G401 (cell line): ENCODE data around the gene DARS2. TPM values are rescaled to one million over a fixed set of nuclear protein-coding genes. Genes with fewer than 3 reads are reported as not detected.
"Not testable (repeated sequence)": the region's sequence is repeated elsewhere in the genome, so short reads cannot be mapped to it uniquely, and the experiment has no call there.

Experiments
- DNase-seq: peaks from one replicate; pipeline ENCODE4 v3.0.0-alpha.2; 2015; ENCODE audit warnings: low spot score
- in situ Hi-C: cut with HindIII; loops from 2 replicates; pipeline ENCODE4 v1.10.0; 2016; ENCODE audit warnings: low sequenced_read_pairs, mixed read lengths
- total RNA-seq: library from RNA; depleted of rRNA; stranded (reverse); fragments of >200 nt; shearing (Covaris generic); gene quantifications from 2 replicates; pipeline ENCODE4 v1.2.3, GENCODE V29; 2014; rRNA removed

DARS2 gene
- total RNA-seq, 1 experiment from 2014 or later = 36.5 TPM

DNA sequence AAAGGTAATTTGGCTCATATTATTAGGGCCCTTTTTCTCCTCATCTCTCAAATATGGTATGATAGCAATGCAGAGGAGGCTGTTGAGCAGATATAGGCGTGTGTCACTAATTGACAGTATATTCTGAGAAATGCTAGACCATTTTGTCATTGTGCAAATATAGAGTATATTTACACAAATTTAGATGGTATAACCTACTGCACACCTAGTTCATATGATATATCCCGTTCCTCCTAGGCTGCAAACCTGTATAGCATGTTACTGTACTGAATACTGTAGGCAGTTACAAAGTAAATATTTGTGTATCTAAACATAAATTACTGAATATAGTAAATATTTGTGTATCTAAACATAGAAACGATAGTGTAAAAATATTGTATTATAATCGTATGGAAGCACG, 52.3 kb downstream of the DARS2 start:
- in situ Hi-C loops = loop anchor here (10.0 kb wide), 1 partner anchor 48 kb away; no protein-coding TSS in a partner anchor
- no peak for DNase-seq

DNA sequence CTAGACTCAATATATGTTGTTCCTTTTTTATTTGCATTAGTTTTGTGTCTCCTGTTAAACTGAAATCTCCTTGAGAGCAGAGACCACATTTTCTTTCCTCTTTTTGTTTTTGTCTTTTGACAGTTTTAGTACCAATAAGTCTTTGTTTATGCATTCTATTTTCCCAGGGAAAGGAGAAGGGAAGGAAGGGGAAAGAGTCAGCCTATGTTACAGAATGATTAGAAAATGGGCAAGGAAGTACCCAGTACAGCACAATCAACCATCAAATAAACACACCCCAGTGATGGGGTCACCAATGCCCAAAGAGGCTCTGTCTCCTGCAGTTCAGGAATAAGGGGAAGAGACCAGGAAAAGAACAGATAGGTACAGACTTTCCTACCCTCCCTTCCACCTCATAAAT, 53.8 kb downstream of the DARS2 start:
- in situ Hi-C loops = loop anchor here (10.0 kb wide), 1 partner anchor 47 kb away; no protein-coding TSS in a partner anchor
- no peak for DNase-seq

DNA sequence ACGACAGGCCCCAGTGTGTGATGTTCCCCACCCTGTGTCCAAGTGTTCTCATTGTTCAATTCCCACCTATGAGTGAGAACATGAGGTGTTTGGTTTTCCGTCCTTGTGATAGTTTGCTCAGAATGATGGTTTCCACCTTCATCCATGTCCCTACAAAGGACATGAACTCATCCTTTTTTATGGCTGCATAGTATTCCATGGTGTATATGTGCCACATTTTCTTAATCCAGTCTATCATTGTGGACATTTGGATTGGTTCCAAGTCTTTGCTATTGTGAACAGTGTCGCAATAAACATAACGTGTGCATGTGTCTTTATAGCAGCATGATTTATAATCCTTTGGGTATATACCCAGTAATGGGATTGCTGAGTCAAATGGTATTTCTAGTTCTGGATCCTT, 56.6 kb downstream of the DARS2 start:
- in situ Hi-C loops, DNase-seq: not testable (repeated sequence)

DNA sequence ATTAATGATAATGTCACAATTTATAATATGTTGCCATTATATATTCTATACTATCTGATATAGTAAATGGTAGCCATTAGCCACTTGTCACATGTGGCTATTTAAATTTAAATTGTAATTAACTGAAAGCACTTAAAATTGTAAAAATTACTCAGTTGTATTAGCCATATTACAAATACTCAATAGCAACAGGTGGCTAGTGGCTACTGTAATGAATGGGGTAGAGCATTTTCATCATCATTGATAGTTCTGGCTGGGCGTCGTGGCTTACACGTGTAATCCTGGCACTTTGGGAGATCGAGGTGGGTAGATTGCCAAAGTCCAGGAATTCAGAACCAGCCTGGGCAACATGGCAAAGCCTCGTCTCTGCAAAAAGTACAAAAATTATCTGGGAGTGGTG, 60.2 kb downstream of the DARS2 start:
- in situ Hi-C loops = no loop called here
- DNase-seq = no peak

DNA sequence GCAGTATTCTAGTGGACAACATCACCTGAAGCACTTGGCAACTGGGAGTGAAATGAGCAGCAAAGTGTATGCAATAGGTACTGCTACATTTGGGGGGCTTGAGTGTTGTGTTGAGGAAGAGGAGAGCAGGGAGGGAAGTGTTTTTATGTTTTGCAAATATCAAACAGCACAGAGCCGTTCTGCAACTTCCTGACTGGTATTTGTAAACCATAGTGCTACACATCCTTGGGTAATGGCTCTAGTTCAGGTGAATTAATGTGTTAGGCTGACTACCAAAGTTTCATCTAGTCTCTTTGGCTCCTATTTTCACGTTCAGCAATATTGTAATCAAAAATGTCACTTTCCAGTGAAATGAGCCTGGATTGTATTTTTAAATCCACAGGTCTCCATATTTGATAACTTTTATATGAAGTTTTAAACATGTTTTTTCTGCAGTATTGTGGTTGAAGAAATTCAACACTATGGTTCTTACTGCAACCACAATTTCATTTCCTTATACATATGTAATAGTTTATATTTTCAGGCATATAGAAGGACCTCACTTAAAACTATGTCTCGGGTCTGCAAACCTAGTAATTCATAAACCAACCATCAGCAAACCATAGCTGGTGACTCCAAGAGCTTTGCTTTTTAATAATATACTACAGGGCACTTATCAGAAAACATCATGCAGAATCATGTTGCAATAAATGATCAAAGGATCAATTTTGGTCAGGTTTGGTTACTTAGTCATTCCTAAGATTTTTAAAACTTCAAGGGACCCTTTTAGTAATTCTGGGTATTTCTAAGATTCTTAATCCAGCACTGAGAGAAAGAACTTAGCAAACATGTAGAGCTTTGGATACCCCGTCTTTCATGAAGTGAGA, 62.5 kb downstream of the DARS2 start:
- in situ Hi-C loops = no loop called here
- DNase-seq = no peak

DNA sequence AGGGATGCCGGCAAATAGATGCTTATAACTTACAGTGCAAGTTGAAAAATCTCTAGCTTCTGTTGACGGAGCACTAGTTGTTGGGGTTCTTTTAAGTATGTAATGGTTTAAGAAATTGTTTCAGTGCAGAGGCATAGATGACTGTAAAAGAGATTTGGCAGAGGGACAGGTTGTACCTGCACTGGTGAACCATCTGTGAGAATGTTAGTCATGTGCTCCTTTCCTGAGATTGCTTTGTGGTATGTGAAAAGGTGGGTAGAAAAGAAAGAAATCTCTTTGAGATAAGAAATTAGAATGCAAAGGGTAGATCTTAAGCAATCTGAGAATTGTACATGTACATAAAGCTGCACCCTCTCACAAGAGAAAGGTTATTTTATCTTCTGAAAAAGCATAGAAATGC, 63.2 kb downstream of the DARS2 start:
- DNase-seq = no peak
- in situ Hi-C loops = no loop called here

DNA sequence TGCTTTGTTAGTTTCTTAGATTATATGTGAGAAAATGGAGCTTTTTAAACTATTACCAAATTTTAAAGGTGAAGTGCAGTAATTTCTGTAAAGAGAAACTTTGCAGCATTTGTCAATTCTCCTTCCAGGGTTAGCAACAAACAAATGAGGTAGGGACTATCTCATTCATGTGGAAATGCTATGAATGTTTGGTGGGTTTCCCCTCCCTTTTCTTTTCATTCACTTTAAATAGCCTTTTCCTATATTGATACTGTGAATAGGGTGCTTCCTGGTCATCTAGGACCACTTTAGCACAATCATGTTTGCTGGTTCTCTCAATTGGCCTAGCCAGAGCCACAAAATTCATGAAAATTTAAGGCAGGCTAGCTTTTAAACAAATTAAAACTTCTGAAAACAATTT, 64.3 kb downstream of the DARS2 start:
- no peak for DNase-seq
- in situ Hi-C loops = no loop called here

DNA sequence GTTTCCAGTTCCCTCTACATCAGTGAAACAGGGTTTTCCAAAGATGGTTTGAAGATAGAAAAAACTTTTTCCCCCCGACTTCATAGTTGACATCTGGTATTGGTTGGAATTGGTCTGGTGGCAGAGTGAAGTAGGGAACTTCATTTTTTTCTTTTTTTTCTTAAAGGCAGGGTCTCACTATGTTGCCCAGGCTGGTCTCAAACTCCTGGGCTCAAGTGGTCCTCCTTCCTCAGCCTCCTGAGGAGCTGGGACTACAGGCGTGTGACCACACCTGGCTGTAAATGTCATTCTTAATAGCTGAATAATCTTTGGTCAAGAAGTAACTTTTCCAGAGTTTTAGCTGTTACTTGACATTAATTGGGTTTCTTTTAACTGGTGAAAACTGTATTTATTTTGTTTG, 65.4 kb downstream of the DARS2 start:
- in situ Hi-C loops = no loop called here
- DNase-seq = no peak

DNA sequence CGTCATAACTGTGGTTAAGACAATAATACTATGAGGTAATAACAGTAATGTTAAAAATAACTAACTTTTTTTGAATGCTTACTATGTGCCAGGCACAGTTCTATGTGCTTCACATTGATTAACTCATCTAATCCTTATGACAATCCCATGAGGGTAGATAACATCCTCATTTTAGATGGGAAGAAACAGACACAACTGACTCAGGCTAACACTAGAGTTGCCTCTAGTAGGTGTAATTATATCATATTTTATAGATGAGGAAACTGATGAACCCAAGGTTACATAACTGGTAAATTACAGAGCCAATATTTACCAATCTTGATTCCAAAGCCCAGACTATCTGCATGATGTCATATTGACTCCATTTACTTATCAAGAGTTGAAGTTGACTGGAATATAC, 69.1 kb downstream of the DARS2 start:
- in situ Hi-C loops = no loop called here
- no peak for DNase-seq

DNA sequence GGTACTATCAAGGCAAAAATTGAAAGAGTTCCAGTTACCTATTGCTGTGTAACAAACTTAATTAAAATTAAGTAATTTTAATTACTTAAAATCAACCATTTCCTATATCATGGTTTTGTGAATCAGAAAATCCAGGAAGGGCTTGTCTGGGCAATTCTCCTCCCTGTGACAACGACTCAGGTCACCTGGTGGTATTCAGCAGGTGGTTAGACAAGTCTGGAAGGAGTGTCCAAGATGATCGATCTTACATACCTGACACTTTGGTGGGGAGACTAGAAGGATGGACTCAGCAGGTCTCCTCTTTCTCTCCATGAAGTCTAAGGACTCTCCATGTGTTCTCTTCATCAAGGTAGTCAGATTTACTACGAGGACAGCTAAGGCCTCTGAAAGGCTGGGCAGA, 69.7 kb downstream of the DARS2 start:
- DNase-seq = no peak
- in situ Hi-C loops = no loop called here

DNA sequence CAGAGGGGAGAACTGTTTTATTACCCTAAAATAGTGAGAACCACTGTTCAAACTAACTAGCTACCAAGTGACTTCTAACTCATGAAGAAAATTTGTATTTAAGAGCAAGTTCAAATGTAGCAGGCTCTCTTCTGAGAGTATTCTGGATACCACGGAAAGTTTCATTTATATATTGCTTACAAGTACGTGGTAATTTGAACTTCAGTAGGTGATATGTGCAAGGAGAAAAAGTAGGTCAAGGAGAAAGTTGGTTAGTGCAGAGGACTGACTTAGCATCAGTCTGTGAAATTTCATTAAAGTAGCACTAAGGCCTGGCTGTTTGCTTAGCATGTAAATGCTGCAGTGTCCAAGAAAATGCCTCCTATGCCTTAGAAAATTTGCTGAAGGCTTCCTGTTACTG, 76.0 kb downstream of the DARS2 start:
- no peak for DNase-seq
- in situ Hi-C loops = no loop called here

DNA sequence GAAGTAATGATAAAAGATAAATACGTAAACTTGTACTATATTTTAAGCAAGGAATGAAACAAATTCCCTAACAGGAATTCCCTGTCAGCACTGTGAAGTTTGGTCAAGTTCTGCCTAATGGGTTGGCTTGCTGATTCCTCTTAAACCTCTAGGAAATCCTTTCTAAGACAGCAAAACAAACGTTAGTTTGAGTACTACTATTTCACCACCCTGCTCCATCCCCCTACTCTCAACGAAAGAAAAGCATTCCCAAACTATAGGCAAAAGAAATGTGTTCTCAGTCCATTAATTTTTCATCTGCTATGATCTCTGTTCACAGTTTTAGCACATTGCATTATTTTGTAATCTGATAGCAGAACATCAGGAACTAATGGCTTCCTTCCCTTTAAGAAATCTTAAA, 76.5 kb downstream of the DARS2 start:
- DNase-seq = no peak
- in situ Hi-C loops = no loop called here

DNA sequence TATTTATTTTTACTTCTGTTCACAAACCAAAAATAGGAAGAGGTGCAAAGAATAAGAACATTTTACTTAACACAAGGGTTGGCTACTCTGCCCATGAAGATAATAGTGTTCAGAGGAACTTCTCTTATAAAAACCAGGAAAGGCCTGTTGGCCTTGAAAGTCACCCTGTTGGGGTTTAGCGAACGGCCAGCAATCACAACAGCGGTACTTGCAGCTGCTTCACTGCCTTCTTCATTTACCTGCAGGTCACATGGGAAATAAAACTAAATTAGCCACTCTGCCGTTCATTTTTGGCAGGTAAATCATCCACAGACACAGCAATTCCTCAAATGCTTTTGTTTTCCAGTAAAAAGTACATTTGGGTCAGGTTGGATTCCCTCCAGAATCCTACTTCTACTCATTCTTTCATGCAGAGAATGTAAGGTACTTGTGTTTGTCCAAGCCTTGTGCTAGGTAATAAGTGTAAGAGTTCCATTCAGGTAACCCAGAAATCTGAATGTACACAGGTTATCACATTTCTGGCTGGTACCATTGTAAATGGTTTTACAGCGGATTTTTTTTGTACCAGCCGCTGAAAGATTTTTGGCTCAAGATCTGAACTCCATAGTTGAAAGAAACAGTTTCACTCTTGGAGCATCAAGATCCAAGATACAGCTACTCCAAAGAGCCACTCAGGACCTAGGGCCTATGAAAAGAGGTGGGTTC, 79.5 kb downstream of the DARS2 start:
- DNase-seq = no peak
- in situ Hi-C loops = no loop called here

Other genes with a start within 250 kb of the DARS2 start
- not detected in 2 replicates for gene SLC9C2, start 221.6 kb upstream of the DARS2 start, total RNA-seq
- not detected in 2 replicates for gene TEX50, start 189.3 kb upstream of the DARS2 start, total RNA-seq
- 0.68 and 0.85 TPM in 2 replicates for gene ANKRD45, start 154.8 kb upstream of the DARS2 start, total RNA-seq
- 7.1 and 7.7 TPM in 2 replicates for gene KLHL20, start 109.7 kb upstream of the DARS2 start, total RNA-seq
- gene CENPL, start 210 bp downstream of the DARS2 start, total RNA-seq = 19.0 and 32.2 TPM in 2 replicates
- 490 and 492 TPM in 2 replicates for gene GAS5, start 43.3 kb downstream of the DARS2 start, total RNA-seq
- 2.3 and 5.2 TPM in 2 replicates for gene ZBTB37, start 43.7 kb downstream of the DARS2 start, total RNA-seq
- not detected in 2 replicates for gene SERPINC1, start 92.7 kb downstream of the DARS2 start, total RNA-seq
- gene RC3H1, start 197.7 kb downstream of the DARS2 start, total RNA-seq = 13.4 and 15.4 TPM in 2 replicates